ENCODE data around the gene ZDHHC13.

Gene ZDHHC13

GRCh38 chr11:19208181-19208580 is 91.2 kb downstream of the ZDHHC13 start:
- in situ Hi-C loops (cut with HindIII; ENCODE audit: low sequenced_read_pairs) = no loop called here
- no peak for TF ChIP-seq CTCF (IDR thresholded peaks at IDR 0.05; ENCODE audit: low read depth, low read length, missing control alignments)
- H3K4me3 ChIP-seq (ENCODE audit: low read depth, low read length) = no peak overlapping the region
- DNase-seq (ENCODE audit: low read depth) = no peak

- no peak overlapping the region for H3K4me3 ChIP-seq (ENCODE audit: low read depth, low read length)
- in situ Hi-C loops (cut with HindIII; ENCODE audit: low sequenced_read_pairs) = no loop called here
- no peak for TF ChIP-seq CTCF (IDR thresholded peaks at IDR 0.05; ENCODE audit: low read depth, low read length, missing control alignments)
- no peak for DNase-seq (ENCODE audit: low read depth)
These were observed 92.1 kb downstream of the ZDHHC13 start for GRCh38 chr11:19208959-19209546.

GRCh38 chr11:19209617-19210370 is 92.8 kb downstream of the ZDHHC13 start:
- in situ Hi-C loops (cut with HindIII; ENCODE audit: low sequenced_read_pairs) = no loop called here
- TF ChIP-seq CTCF (IDR thresholded peaks at IDR 0.05; ENCODE audit: low read depth, low read length, missing control alignments) = no peak
- no peak for DNase-seq (ENCODE audit: low read depth)
- H3K4me3 ChIP-seq (ENCODE audit: low read depth, low read length) = no peak overlapping the region

GRCh38 chr11:19216021-19216420 is 99.1 kb downstream of the ZDHHC13 start:
- no peak for DNase-seq (ENCODE audit: low read depth)
- TF ChIP-seq CTCF (IDR thresholded peaks at IDR 0.05; ENCODE audit: low read depth, low read length, missing control alignments) = no peak
- no peak overlapping the region for H3K4me3 ChIP-seq (ENCODE audit: low read depth, low read length)
- in situ Hi-C loops (cut with HindIII; ENCODE audit: low sequenced_read_pairs) = no loop called here

GRCh38 chr11:19216709-19217374 is 99.9 kb downstream of the ZDHHC13 start:
- no peak for DNase-seq (ENCODE audit: low read depth)
- in situ Hi-C loops (cut with HindIII; ENCODE audit: low sequenced_read_pairs) = no loop called here
- no peak for TF ChIP-seq CTCF (IDR thresholded peaks at IDR 0.05; ENCODE audit: low read depth, low read length, missing control alignments)
- no peak overlapping the region for H3K4me3 ChIP-seq (ENCODE audit: low read depth, low read length)

GRCh38 chr11:19218216-19218615 is 101.2 kb downstream of the ZDHHC13 start:
- TF ChIP-seq CTCF (IDR thresholded peaks at IDR 0.05; ENCODE audit: low read depth, low read length, missing control alignments) = no peak
- in situ Hi-C loops (cut with HindIII; ENCODE audit: low sequenced_read_pairs) = no loop called here
- no peak for DNase-seq (ENCODE audit: low read depth)
- no peak overlapping the region for H3K4me3 ChIP-seq (ENCODE audit: low read depth, low read length)
